Activated naive CD8-positive, alpha-beta T cell (primary cell): ENCODE measurements around the gene RNF144B.
A peak's percentile ranks its signal among the peaks of the same experiment; 100 is the strongest.
"Not testable (repeated sequence)": the region's sequence is repeated elsewhere in the genome, so short reads cannot be mapped to it uniquely, and the experiment has no call there.

Source experiments
- H3K27ac Mint-ChIP-seq: one replicate; pipeline ENCODE4 v1.8.0; 2021; ENCODE audit warnings: mixed read lengths
- H3K27me3 Mint-ChIP-seq: one replicate; pipeline ENCODE4 v1.8.0; 2021; ENCODE audit warnings: mixed read lengths
- H3K36me3 Mint-ChIP-seq: one replicate; pipeline ENCODE4 v1.8.0; 2021; ENCODE audit warnings: mixed read lengths
- H3K4me1 Mint-ChIP-seq: one replicate; pipeline ENCODE4 v1.8.0; 2021; ENCODE audit warnings: low read depth, mixed read lengths
- H3K4me3 Mint-ChIP-seq: one replicate; pipeline ENCODE4 v1.8.0; 2021; ENCODE audit warnings: mild to moderate bottlenecking, mixed read lengths
- H3K9me3 Mint-ChIP-seq: one replicate; pipeline ENCODE4 v1.8.0; 2021; ENCODE audit warnings: low read depth, mixed read lengths

The RNF144B gene

GRCh38 chr6:18389479-18389878 is 2.3 kb downstream of the RNF144B start:
- Mint-ChIP-seq H3K9me3 (no peaks in the 10 kb centered on the region), H3K36me3 (peaks cover 4% of the 10 kb centered on the region), H3K4me3 (peak overlapping the region; percentile 34), H3K27ac (no peak overlapping the region), H3K27me3 (no peaks in the 10 kb centered on the region), H3K4me1 (peaks cover 48% of the 10 kb centered on the region)

GRCh38 chr6:18390476-18390875 is 3.3 kb downstream of the RNF144B start:
- Mint-ChIP-seq H3K4me3 (no peak overlapping the region), H3K27ac (no peak overlapping the region), H3K9me3 (no peaks in the 10 kb centered on the region), H3K36me3 (peaks cover 5% of the 10 kb centered on the region), H3K27me3 (no peaks in the 10 kb centered on the region), H3K4me1 (peaks cover 54% of the 10 kb centered on the region)

- H3K27me3 Mint-ChIP-seq: no peaks in the 10 kb centered on the region
- peaks cover 6% of the 10 kb centered on the region for H3K36me3 Mint-ChIP-seq
- no peaks in the 10 kb centered on the region for H3K9me3 Mint-ChIP-seq
- H3K27ac Mint-ChIP-seq: no peak overlapping the region
- no peak overlapping the region for H3K4me3 Mint-ChIP-seq
- H3K4me1 Mint-ChIP-seq: peaks cover 54% of the 10 kb centered on the region
These were observed 3.9 kb downstream of the RNF144B start for GRCh38 chr6:18391023-18391422.

GRCh38 chr6:18392346-18392877 is 5.3 kb downstream of the RNF144B start:
- no peak overlapping the region for H3K4me3 Mint-ChIP-seq
- H3K27ac Mint-ChIP-seq: no peak overlapping the region
- peaks cover 9% of the 10 kb centered on the region for H3K36me3 Mint-ChIP-seq
- no peaks in the 10 kb centered on the region for H3K27me3 Mint-ChIP-seq
- H3K4me1 Mint-ChIP-seq: peaks cover 45% of the 10 kb centered on the region
- H3K9me3 Mint-ChIP-seq: no peaks in the 10 kb centered on the region

- Mint-ChIP-seq H3K4me3 (no peak overlapping the region), H3K9me3 (no peaks in the 10 kb centered on the region), H3K27me3 (no peaks in the 10 kb centered on the region), H3K4me1 (peaks cover 35% of the 10 kb centered on the region), H3K36me3 (peaks cover 12% of the 10 kb centered on the region), H3K27ac (no peak overlapping the region)
These were observed 6.5 kb downstream of the RNF144B start for GRCh38 chr6:18393698-18394097.

- Mint-ChIP-seq H3K9me3 (no peaks in the 10 kb centered on the region), H3K27ac (no peak overlapping the region), H3K36me3 (peaks cover 14% of the 10 kb centered on the region), H3K4me1 (peaks cover 25% of the 10 kb centered on the region), H3K27me3 (no peaks in the 10 kb centered on the region), H3K4me3 (no peak overlapping the region)
These were observed 8.2 kb downstream of the RNF144B start for GRCh38 chr6:18395177-18395855.

- Mint-ChIP-seq H3K27ac (no peak overlapping the region), H3K4me3 (no peak overlapping the region), H3K4me1 (peaks cover 25% of the 10 kb centered on the region), H3K9me3 (no peaks in the 10 kb centered on the region), H3K36me3 (peaks cover 19% of the 10 kb centered on the region), H3K27me3 (no peaks in the 10 kb centered on the region)
These were observed 8.7 kb downstream of the RNF144B start for GRCh38 chr6:18395856-18396197.

GRCh38 chr6:18397701-18398100 is 10.6 kb downstream of the RNF144B start:
- H3K27me3 Mint-ChIP-seq: no peaks in the 10 kb centered on the region
- H3K4me1 Mint-ChIP-seq: peaks cover 24% of the 10 kb centered on the region
- H3K4me3 Mint-ChIP-seq: no peak overlapping the region
- no peaks in the 10 kb centered on the region for H3K9me3 Mint-ChIP-seq
- H3K36me3 Mint-ChIP-seq: peaks cover 23% of the 10 kb centered on the region
- H3K27ac Mint-ChIP-seq: no peak overlapping the region

- peaks cover 23% of the 10 kb centered on the region for H3K36me3 Mint-ChIP-seq
- peaks cover 24% of the 10 kb centered on the region for H3K4me1 Mint-ChIP-seq
- not testable (repeated sequence) for H3K4me3 Mint-ChIP-seq, H3K9me3 Mint-ChIP-seq, H3K27ac Mint-ChIP-seq, H3K27me3 Mint-ChIP-seq
These were observed 11.1 kb downstream of the RNF144B start for GRCh38 chr6:18398225-18398624.

- H3K9me3 Mint-ChIP-seq: no peaks in the 10 kb centered on the region
These were observed 13.8 kb downstream of the RNF144B start for GRCh38 chr6:18400831-18401446.

GRCh38 chr6:18404965-18405364 is 17.8 kb downstream of the RNF144B start:
- Mint-ChIP-seq H3K36me3 (peaks cover 26% of the 10 kb centered on the region), H3K4me1 (peaks cover 17% of the 10 kb centered on the region)
- not testable (repeated sequence) for H3K27ac Mint-ChIP-seq, H3K4me3 Mint-ChIP-seq, H3K9me3 Mint-ChIP-seq, H3K27me3 Mint-ChIP-seq

More at GRCh38 chr6:18400831-18401446, 13.8 kb downstream of the RNF144B start:
- H3K27ac Mint-ChIP-seq: peak overlapping the region; percentile 77
- H3K4me1 Mint-ChIP-seq: peaks cover 18% of the 10 kb centered on the region
- no peaks in the 10 kb centered on the region for H3K27me3 Mint-ChIP-seq
- H3K4me3 Mint-ChIP-seq: peak overlapping the region; percentile 18
- peaks cover 21% of the 10 kb centered on the region for H3K36me3 Mint-ChIP-seq

- no peak overlapping the region for H3K27ac Mint-ChIP-seq
- H3K4me1 Mint-ChIP-seq: peaks cover 12% of the 10 kb centered on the region
These were observed 18.5 kb downstream of the RNF144B start for GRCh38 chr6:18405477-18406293.

GRCh38 chr6:18406955-18407749 is 20.0 kb downstream of the RNF144B start:
- Mint-ChIP-seq H3K4me3 (no peak overlapping the region), H3K27ac (no peak overlapping the region), H3K9me3 (no peaks in the 10 kb centered on the region), H3K27me3 (no peaks in the 10 kb centered on the region), H3K36me3 (peaks cover 20% of the 10 kb centered on the region), H3K4me1 (peaks cover 5% of the 10 kb centered on the region)

More at GRCh38 chr6:18405477-18406293, 18.5 kb downstream of the RNF144B start:
- Mint-ChIP-seq H3K36me3 (peaks cover 25% of the 10 kb centered on the region), H3K9me3 (no peaks in the 10 kb centered on the region), H3K4me3 (no peak overlapping the region), H3K27me3 (no peaks in the 10 kb centered on the region)

GRCh38 chr6:18409602-18410001 is 22.5 kb downstream of the RNF144B start:
- not testable (repeated sequence) for H3K4me1 Mint-ChIP-seq, H3K4me3 Mint-ChIP-seq, H3K27ac Mint-ChIP-seq, H3K9me3 Mint-ChIP-seq, H3K27me3 Mint-ChIP-seq
- H3K36me3 Mint-ChIP-seq: peaks cover 26% of the 10 kb centered on the region
